B cell (primary cell): ENCODE measurements around the gene PUS3.

Source experiments
- EZH2 ChIP-seq: IDR thresholded peaks from 2 replicates; pipeline ENCODE4 v1.6.1; 2012; ENCODE audit warnings: borderline replicate concordance, low read depth, mild to moderate bottlenecking, moderate library complexity, low read length; ENCODE audit not compliant: insufficient read depth, poor library complexity, severe bottlenecking
- TF ChIP-seq, protein P1 (sequence below): fragments of 200-600 bp; IDR thresholded peaks from one replicate; pipeline ENCODE4 v1.8.0; 2022; ENCODE audit warnings: antibody characterized with exemption, mild to moderate bottlenecking

- TF ChIP-seq, protein P1, sequence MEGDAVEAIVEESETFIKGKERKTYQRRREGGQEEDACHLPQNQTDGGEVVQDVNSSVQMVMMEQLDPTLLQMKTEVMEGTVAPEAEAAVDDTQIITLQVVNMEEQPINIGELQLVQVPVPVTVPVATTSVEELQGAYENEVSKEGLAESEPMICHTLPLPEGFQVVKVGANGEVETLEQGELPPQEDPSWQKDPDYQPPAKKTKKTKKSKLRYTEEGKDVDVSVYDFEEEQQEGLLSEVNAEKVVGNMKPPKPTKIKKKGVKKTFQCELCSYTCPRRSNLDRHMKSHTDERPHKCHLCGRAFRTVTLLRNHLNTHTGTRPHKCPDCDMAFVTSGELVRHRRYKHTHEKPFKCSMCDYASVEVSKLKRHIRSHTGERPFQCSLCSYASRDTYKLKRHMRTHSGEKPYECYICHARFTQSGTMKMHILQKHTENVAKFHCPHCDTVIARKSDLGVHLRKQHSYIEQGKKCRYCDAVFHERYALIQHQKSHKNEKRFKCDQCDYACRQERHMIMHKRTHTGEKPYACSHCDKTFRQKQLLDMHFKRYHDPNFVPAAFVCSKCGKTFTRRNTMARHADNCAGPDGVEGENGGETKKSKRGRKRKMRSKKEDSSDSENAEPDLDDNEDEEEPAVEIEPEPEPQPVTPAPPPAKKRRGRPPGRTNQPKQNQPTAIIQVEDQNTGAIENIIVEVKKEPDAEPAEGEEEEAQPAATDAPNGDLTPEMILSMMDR: no peak
- no peak for TF ChIP-seq EZH2
These were observed 27.1 kb upstream of the PUS3 start for GRCh38 chr11:125930076-125930450.
